HG02588 (cell line): Measurements from ENCODE around the gene TTBK2.
A peak's percentile ranks its signal among the peaks of the same experiment; 100 is the strongest.

Source experiments
- ATAC-seq: cut with Tn5 transposase; IDR thresholded peaks from one replicate; pipeline ENCODE4 v1.9.1; 2021; ENCODE audit warnings: mild to moderate bottlenecking, moderate library complexity; ENCODE audit not compliant: unreplicated experiment

Gene TTBK2

GRCh38 chr15:42730135-42730534 lies 190.4 kb downstream of the TTBK2 start:
- no peak for ATAC-seq

DNA sequence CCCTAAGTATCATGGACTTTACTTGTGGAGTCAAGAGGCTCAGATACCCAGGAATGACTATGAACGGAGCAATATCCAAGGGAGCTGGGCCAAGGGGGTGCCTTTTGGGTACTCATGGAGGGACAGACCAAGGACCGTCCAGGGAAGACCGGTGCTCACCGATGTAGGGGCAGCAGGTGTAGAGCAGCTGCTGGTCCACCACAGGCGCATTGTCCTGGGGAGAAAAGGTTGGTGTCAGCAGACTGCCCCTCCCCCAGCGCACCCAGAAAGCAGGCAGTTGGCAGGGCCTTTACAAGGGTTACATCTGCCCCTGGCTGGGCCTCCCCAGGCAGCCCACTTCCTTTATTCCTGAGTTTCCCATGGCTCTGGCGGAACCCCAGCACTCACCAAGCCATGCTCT lies 191.2 kb downstream of the TTBK2 start:
- ATAC-seq = no peak

GRCh38 chr15:42728972-42729371 lies 191.6 kb downstream of the TTBK2 start:
- ATAC-seq = no peak

- ATAC-seq = no peak
These were observed 192.0 kb downstream of the TTBK2 start for GRCh38 chr15:42728560-42728959.

GRCh38 chr15:42727750-42728381 lies 192.7 kb downstream of the TTBK2 start:
- ATAC-seq = no peak

DNA sequence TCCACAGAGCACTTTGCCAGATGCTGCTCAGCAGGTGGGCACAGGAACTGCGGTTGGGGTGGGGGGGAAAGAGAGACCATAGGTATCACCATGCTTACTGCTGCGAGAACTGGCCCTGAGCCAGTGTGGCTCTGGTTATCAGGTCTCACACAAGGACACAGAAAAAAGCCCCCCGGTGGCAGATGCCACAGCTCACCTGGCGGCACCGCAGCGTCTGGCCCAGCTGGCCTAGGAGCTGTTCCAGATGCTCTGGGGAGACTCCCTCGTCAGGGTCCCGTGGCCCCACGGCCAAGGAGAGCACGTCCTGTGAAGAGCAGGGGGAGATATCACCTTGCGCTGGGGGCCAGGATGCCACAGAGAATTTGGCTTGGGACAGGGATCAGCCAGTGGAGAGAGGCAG lies 194.5 kb downstream of the TTBK2 start:
- ATAC-seq = no peak

- no peak for ATAC-seq
These were observed 195.2 kb downstream of the TTBK2 start for GRCh38 chr15:42725331-42725903.

DNA sequence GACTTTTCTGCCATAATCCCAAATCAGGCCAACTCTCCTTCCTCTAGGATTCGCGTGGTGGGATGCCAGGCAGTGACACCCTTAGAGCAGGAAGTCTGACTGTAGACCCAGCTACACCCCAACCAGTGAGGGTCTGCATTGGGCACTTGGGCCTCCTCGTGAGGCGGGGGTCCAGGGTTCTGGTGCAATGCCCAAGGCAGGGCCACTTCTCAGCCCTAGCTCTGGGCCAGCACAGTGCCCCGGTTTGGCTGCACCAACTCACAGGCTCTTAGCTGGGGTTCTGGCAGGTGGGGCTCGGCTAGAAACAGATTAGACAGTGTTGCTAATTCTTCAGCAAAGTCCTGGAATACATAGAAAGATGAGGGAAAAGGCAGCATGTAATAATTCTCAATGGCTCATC lies 196.3 kb downstream of the TTBK2 start:
- no peak for ATAC-seq

GRCh38 chr15:42723068-42723467 lies 197.5 kb downstream of the TTBK2 start:
- ATAC-seq = no peak

GRCh38 chr15:42721916-42722315 lies 198.7 kb downstream of the TTBK2 start:
- ATAC-seq = no peak

GRCh38 chr15:42721016-42721415 lies 199.6 kb downstream of the TTBK2 start:
- no peak for ATAC-seq

- ATAC-seq = no peak
These were observed 200.5 kb downstream of the TTBK2 start for GRCh38 chr15:42720071-42720470.

DNA sequence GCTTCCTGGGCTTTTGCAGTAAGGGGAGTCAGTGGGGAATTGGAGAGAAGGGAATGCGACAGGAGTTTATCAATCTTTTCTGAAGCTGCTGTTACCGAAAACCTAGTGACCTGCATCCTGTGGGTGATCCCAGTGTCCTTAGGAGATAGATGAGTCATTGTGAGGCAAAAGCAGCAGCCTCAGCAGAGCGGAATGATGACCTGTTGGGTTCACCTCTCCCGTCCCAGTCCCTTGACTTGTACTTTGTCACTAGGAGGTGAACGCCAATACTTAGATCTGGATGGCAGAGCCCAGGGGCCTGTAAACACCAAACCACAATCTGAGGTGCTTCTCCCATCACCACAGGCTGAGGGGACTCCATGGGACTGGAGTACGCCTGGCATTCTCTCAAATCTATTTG lies 201.5 kb downstream of the TTBK2 start:
- no peak for ATAC-seq

GRCh38 chr15:42716626-42717025 lies 204.0 kb downstream of the TTBK2 start:
- no peak for ATAC-seq

GRCh38 chr15:42716125-42716524 lies 204.5 kb downstream of the TTBK2 start:
- ATAC-seq = no peak

- no peak for ATAC-seq
These were observed 208.0 kb downstream of the TTBK2 start for GRCh38 chr15:42712584-42712983.

DNA sequence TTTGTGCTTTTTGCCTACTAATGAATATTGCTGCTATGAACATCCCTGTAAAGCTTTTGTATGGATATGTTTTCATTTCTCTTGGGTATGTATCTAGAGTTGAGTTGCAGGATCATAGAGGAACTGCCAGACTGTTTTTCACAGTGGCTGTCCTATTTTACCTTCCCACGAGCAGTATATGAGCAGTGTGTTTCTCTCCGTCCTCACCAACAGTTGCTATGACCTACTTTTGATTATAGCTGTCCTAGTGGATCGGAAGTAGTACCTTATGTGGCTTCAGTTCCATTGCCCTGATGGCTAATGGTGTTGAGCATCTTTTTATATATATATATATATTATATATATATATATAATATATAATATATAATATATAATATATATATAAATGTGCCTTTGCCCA lies 208.8 kb downstream of the TTBK2 start:
- no peak for ATAC-seq

DNA sequence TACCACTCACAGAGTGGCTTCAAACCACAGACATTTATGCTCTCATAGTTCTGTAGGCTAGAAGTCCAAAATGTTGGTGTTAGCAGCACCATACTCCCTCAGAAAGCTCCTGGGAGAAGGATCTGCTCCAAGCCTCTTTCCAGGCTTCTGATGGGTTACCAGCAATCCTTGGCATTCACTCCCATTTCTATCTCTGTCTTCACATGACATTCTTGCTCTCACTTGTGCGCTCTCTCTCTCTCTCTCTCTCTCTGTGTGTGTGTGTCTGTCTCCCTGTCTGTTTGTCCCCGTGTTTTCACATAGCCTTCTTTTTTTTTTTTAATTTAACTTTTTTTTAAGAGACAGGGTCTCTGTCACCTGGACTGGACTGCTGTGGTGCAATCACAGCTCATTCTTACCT lies 209.9 kb downstream of the TTBK2 start:
- ATAC-seq = no peak

DNA sequence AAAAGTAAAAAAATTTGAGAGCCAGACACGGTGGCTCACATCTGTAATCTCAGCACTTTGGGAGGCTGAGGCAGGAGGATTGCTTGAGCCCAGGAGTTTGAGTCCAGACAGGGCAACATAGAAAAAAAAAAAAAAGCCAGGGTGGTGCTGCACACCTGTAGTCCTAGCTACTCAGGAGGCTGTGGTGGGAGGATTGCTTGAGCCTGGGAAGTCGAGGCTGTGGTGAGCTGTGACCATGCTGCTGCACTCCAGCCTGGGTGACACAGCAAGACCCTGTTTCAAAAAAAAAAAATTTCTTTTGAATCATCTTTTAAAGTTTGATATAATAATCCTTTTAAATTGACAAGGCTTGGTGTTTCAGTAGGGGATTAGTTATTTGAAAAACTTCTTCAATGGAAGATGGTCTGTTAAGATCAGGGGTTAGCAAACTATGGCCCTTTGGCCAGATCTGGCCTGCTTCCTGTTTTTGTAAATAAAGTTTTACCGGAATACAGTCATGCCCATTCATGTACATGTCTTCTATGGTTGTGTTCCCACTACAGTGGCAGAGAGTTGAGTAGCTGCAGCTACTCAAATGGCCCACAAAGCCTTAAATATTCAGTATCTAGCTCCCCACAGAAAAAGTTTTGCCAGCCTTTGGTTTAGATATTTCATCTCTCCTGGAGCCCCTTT lies 212.6 kb downstream of the TTBK2 start:
- no peak for ATAC-seq

DNA sequence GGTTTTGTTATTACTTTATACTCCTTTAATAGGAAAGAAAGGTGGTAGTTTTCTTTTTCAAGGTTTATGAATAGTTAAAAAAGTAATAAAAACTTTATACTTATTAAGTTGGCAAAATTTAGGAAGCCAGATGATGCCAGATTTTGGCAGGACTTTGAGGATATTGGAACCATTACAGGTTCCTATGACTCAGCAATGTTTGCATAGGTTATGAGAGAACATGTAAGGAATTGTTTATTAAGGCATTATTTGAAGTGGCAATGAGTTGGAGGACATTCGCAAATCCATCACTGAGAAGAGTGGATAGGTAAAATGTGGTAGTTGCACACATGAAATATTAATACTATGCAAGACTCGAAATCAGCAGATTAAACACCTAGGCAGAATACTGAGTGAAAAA lies 213.5 kb downstream of the TTBK2 start:
- no peak for ATAC-seq

DNA sequence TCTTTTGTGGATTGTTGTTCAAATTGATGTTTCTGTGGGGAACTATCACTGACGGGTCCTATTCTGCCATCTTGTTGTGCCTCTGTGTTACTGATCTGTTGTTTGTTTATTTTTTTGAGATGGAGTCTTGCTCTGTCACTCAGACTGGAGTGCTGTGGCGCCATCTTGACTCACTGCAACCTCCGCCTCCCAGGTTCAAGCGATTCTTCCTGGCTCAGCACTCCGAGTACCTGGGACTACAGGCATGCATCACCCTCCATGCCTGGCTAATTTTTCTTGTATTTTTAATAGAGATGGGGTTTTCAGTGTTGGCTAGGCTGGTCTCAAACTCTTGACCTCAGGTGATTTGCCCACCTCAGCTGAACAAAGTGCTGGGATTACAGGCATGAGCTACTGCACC lies 215.2 kb downstream of the TTBK2 start:
- ATAC-seq = no peak

DNA sequence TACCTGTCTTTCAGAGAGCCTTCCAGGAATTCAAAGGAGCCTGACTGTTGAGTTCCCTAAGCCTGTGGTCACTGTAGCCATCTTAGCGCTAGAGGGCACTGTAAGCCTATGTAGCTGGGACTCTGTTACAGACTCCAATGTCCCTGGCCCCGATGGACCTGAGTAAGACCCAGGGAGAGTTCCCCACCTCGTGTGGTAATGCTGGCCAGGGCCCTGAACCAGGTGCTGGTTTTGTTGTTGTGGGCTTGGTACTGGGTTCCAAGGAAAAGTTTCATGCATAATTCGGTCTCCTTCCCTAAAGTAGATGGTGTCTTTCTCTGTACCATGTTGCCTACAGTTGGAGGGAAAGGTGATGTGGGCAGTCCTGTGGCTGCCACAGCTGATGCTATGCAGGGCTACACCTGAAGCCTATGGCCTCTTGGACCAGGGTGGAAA lies 216.1 kb downstream of the TTBK2 start:
- ATAC-seq = peak; percentile 69
